ENCODE measurements around the gene ATXN7L1. TPM values are rescaled to one million over a fixed set of nuclear protein-coding genes. Genes with fewer than 3 reads are reported as not detected.

Gene ATXN7L1
- total RNA-seq, 1 donor from 2014 or later, result 2.4 TPM

- DNase-seq (ENCODE audit: low read depth) (no peak), FAIRE-seq (no peak)
- TF ChIP-seq, protein P1, sequence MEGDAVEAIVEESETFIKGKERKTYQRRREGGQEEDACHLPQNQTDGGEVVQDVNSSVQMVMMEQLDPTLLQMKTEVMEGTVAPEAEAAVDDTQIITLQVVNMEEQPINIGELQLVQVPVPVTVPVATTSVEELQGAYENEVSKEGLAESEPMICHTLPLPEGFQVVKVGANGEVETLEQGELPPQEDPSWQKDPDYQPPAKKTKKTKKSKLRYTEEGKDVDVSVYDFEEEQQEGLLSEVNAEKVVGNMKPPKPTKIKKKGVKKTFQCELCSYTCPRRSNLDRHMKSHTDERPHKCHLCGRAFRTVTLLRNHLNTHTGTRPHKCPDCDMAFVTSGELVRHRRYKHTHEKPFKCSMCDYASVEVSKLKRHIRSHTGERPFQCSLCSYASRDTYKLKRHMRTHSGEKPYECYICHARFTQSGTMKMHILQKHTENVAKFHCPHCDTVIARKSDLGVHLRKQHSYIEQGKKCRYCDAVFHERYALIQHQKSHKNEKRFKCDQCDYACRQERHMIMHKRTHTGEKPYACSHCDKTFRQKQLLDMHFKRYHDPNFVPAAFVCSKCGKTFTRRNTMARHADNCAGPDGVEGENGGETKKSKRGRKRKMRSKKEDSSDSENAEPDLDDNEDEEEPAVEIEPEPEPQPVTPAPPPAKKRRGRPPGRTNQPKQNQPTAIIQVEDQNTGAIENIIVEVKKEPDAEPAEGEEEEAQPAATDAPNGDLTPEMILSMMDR (IDR thresholded peaks at IDR 0.05; ENCODE audit: insufficient read depth, low read length, severe bottlenecking), result no peak
- Histone ChIP-seq H3K4me3 (ENCODE audit: low read depth, low read length) (no peak overlapping the region), H3K27me3 (ENCODE audit: control insufficient read depth, insufficient read depth, low read length) (no peaks in the 10 kb centered on the region), H3K36me3 (ENCODE audit: control insufficient read depth, insufficient read depth, low read length) (no peaks in the 10 kb centered on the region)
Observed at GRCh38 chr7:105675934-105676371, 200.4 kb downstream of the ATXN7L1 start.

DNA sequence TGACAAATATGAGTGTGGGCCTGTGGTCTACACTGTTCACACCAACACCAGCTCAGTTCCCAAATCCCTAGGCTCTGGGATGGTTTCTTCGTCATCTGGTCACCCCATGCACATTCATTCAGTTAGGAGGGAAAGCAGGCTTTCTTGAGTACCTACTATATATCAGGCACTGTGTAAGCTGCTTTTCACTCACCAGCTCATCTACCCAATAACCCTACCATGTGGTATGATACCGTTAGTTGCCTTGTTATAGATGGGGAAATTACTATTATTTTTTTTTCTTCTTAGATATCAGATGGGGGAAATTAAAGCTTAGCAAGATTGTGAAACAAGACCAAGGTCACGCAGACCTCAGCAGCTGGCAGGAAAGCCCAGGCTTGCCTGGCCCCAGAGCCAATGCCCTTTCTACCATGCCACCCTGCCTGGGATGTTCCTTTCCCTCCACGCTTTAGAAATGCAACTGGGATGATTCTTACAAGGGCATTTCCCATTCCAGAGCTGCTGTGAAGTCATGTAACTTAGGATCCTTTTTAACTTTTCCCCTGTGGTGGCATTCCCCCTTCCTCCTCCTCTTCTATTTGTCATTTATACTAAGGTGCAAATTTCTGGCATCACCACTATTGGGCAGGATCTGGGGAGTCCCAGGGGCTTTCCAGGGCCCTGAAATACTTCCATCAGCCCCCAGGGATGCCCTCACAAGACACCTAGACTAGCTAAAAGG lies 202.0 kb downstream of the ATXN7L1 start:
- H3K27me3 ChIP-seq (ENCODE audit: control insufficient read depth, insufficient read depth, low read length), result no peaks in the 10 kb centered on the region
- FAIRE-seq (no peak), DNase-seq (ENCODE audit: low read depth) (no peak)
- H3K36me3 ChIP-seq (ENCODE audit: control insufficient read depth, insufficient read depth, low read length), result no peaks in the 10 kb centered on the region
- TF ChIP-seq, protein P1 (IDR thresholded peaks at IDR 0.05; ENCODE audit: insufficient read depth, low read length, severe bottlenecking), result no peak
- H3K4me3 ChIP-seq (ENCODE audit: low read depth, low read length), result no peak overlapping the region

- TF ChIP-seq, protein P1 (IDR thresholded peaks at IDR 0.05; ENCODE audit: insufficient read depth, low read length, severe bottlenecking), result no peak
- Histone ChIP-seq H3K36me3 (ENCODE audit: control insufficient read depth, insufficient read depth, low read length) (no peaks in the 10 kb centered on the region), H3K4me3 (ENCODE audit: low read depth, low read length) (no peak overlapping the region), H3K27me3 (ENCODE audit: control insufficient read depth, insufficient read depth, low read length) (no peaks in the 10 kb centered on the region)
- FAIRE-seq, result no peak
- DNase-seq (ENCODE audit: low read depth), result peak; percentile 39
Observed at GRCh38 chr7:105673367-105674084, 202.9 kb downstream of the ATXN7L1 start.

- H3K4me3 ChIP-seq (ENCODE audit: low read depth, low read length), result no peak overlapping the region
- TF ChIP-seq, protein P1 (IDR thresholded peaks at IDR 0.05; ENCODE audit: insufficient read depth, low read length, severe bottlenecking), result no peak
- no peaks in the 10 kb centered on the region for H3K27me3 ChIP-seq (ENCODE audit: control insufficient read depth, insufficient read depth, low read length)
- DNase-seq (ENCODE audit: low read depth) (no peak), FAIRE-seq (no peak)
- no peaks in the 10 kb centered on the region for H3K36me3 ChIP-seq (ENCODE audit: control insufficient read depth, insufficient read depth, low read length)
Observed at GRCh38 chr7:105672801-105673200, 203.6 kb downstream of the ATXN7L1 start.

DNA sequence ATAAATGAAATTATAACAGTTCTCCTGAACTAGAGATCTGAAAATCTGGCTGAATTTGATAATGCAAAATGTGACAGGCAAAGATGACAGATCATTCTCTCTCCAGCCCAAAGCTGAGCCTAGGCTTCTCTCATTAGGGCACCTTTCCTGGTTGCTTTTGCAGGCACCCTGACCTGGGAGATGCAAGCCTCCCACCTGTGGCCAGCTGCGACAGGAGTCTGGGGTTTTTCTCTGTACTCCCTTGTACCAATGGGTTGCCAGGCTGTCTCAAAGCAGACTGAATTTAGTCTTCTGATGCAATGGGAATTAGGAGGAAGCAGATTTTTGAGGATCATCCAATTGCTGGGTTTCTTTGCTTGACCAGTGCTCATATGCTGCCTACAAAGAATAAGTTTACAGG lies 210.1 kb downstream of the ATXN7L1 start:
- H3K27me3 ChIP-seq (ENCODE audit: control insufficient read depth, insufficient read depth, low read length), result no peaks in the 10 kb centered on the region
- DNase-seq (ENCODE audit: low read depth), result no peak
- no peak for FAIRE-seq
- H3K4me3 ChIP-seq (ENCODE audit: low read depth, low read length), result no peak overlapping the region
- H3K36me3 ChIP-seq (ENCODE audit: control insufficient read depth, insufficient read depth, low read length), result no peaks in the 10 kb centered on the region
- TF ChIP-seq, protein P1 (IDR thresholded peaks at IDR 0.05; ENCODE audit: insufficient read depth, low read length, severe bottlenecking), result no peak
